ENCODE data around the gene RAB10. TPM values are rescaled to one million over a fixed set of nuclear protein-coding genes. Genes with fewer than 3 reads are reported as not detected.

Gene RAB10
- total RNA-seq, 1 donor from 2014 or later = 238 TPM

GRCh38 chr2:26061539-26061938, 27.7 kb downstream of the RAB10 start:
- peaks cover 100% of the 10 kb centered on the region for H3K79me2 ChIP-seq (ENCODE audit: low read depth)
- H4K20me1 ChIP-seq (ENCODE audit: low read depth) = peaks cover 97% of the 10 kb centered on the region
- H3K27me3 ChIP-seq = no peaks in the 10 kb centered on the region
- DNase-seq (ENCODE audit: low spot score) = no peak
- H3K36me3 ChIP-seq = no peaks in the 10 kb centered on the region
- H3K9ac ChIP-seq = no peak overlapping the region
- H3K9me3 ChIP-seq (ENCODE audit: low read depth) = no peaks in the 10 kb centered on the region
- H3K4me3 Mint-ChIP-seq = no peak overlapping the region
- H3F3A ChIP-seq (ENCODE audit: low read depth) = no peaks in the 10 kb centered on the region
- TF ChIP-seq EZH2 (IDR thresholded peaks at IDR 0.05) (no peak), CTCF (IDR thresholded peaks at IDR 0.05) (no peak), EZH2phosphoT487 (IDR thresholded peaks at IDR 0.05) (no peak)
- H3K27ac Mint-ChIP-seq = no peak overlapping the region
- no peaks in the 10 kb centered on the region for H3K4me1 Mint-ChIP-seq
- no peak overlapping the region for H3K27ac ChIP-seq
- no peak overlapping the region for H3K4me3 ChIP-seq
- no peaks in the 10 kb centered on the region for H3K9me3 Mint-ChIP-seq
- H3K27me3 Mint-ChIP-seq (ENCODE audit: insufficient read depth, low read depth) = no peaks in the 10 kb centered on the region
- H3K36me3 Mint-ChIP-seq = peaks cover 18% of the 10 kb centered on the region
- H2AFZ ChIP-seq (replicated peaks) = no peak overlapping the region
- no peak overlapping the region for H3K4me2 ChIP-seq
- H3K4me1 ChIP-seq = no peaks in the 10 kb centered on the region

GRCh38 chr2:26064846-26065245, 31.0 kb downstream of the RAB10 start:
- H3K4me2 ChIP-seq = no peak overlapping the region
- no peaks in the 10 kb centered on the region for H3K4me1 ChIP-seq
- H3K27me3 ChIP-seq = no peaks in the 10 kb centered on the region
- H4K20me1 ChIP-seq (ENCODE audit: low read depth) = peaks cover 94% of the 10 kb centered on the region
- no peak for DNase-seq (ENCODE audit: low spot score)
- H3K4me1 Mint-ChIP-seq = no peaks in the 10 kb centered on the region
- peaks cover 100% of the 10 kb centered on the region for H3K79me2 ChIP-seq (ENCODE audit: low read depth)
- H2AFZ ChIP-seq (replicated peaks) = no peak overlapping the region
- H3K9me3 ChIP-seq (ENCODE audit: low read depth) = no peaks in the 10 kb centered on the region
- H3K36me3 Mint-ChIP-seq = peaks cover 20% of the 10 kb centered on the region
- H3K27ac ChIP-seq = no peak overlapping the region
- H3K9ac ChIP-seq = no peak overlapping the region
- H3K4me3 Mint-ChIP-seq = no peak overlapping the region
- H3K4me3 ChIP-seq = no peak overlapping the region
- TF ChIP-seq EZH2 (IDR thresholded peaks at IDR 0.05) (no peak), EZH2phosphoT487 (IDR thresholded peaks at IDR 0.05) (no peak), CTCF (IDR thresholded peaks at IDR 0.05) (no peak)
- no peak overlapping the region for H3K27ac Mint-ChIP-seq
- H3K27me3 Mint-ChIP-seq (ENCODE audit: insufficient read depth, low read depth) = peaks cover 2% of the 10 kb centered on the region
- peaks cover under 1% of the 10 kb centered on the region for H3K9me3 Mint-ChIP-seq
- no peaks in the 10 kb centered on the region for H3K36me3 ChIP-seq
- no peaks in the 10 kb centered on the region for H3F3A ChIP-seq (ENCODE audit: low read depth)

- Histone ChIP-seq H3K27ac (no peak overlapping the region), H3K79me2 (ENCODE audit: low read depth) (peaks cover 100% of the 10 kb centered on the region), H3F3A (ENCODE audit: low read depth) (peaks cover 6% of the 10 kb centered on the region)
These were observed 33.5 kb downstream of the RAB10 start for GRCh38 chr2:26067186-26067974.

More at GRCh38 chr2:26067186-26067974, 33.5 kb downstream of the RAB10 start:
- H3K4me3 Mint-ChIP-seq = no peak overlapping the region
- H3K9ac ChIP-seq = no peak overlapping the region
- H3K36me3 ChIP-seq = no peaks in the 10 kb centered on the region
- peaks cover 90% of the 10 kb centered on the region for H4K20me1 ChIP-seq (ENCODE audit: low read depth)
- peaks cover under 1% of the 10 kb centered on the region for H3K4me1 ChIP-seq
- peaks cover 2% of the 10 kb centered on the region for H3K27me3 Mint-ChIP-seq (ENCODE audit: insufficient read depth, low read depth)
- H3K4me2 ChIP-seq = no peak overlapping the region
- H3K36me3 Mint-ChIP-seq = peaks cover 18% of the 10 kb centered on the region
- H3K4me3 ChIP-seq = no peak overlapping the region
- no peak for DNase-seq (ENCODE audit: low spot score)
- TF ChIP-seq CTCF (IDR thresholded peaks at IDR 0.05) (no peak), EZH2phosphoT487 (IDR thresholded peaks at IDR 0.05) (no peak), EZH2 (IDR thresholded peaks at IDR 0.05) (no peak)
- no peaks in the 10 kb centered on the region for H3K27me3 ChIP-seq
- H2AFZ ChIP-seq (replicated peaks) = no peak overlapping the region
- peaks cover 2% of the 10 kb centered on the region for H3K9me3 Mint-ChIP-seq
- no peak overlapping the region for H3K27ac Mint-ChIP-seq
- no peaks in the 10 kb centered on the region for H3K9me3 ChIP-seq (ENCODE audit: low read depth)
- H3K4me1 Mint-ChIP-seq = no peaks in the 10 kb centered on the region
